ENCODE data around the gene SERTAD3. TPM values are rescaled to one million over a fixed set of nuclear protein-coding genes. Genes with fewer than 3 reads are reported as not detected.

SERTAD3 gene
- total RNA-seq, 1 donor from 2014 or later = 42.0 TPM

GRCh38 chr19:40453151-40453735 lies 9.1 kb upstream of the SERTAD3 start:
- H3K36me3 ChIP-seq = peaks cover 0 to 19% of the 10 kb centered on the region in 2 donors
- intact Hi-C loops (cut with DNase I) = no loop called here
- no peak for TF ChIP-seq CTCF (IDR thresholded peaks at IDR 0.05)
- peak in 1 of 2 donors; percentile 26 for TF ChIP-seq POLR2AphosphoS5 (IDR thresholded peaks at IDR 0.05; ENCODE audit: insufficient read depth in 1 of 2, low read depth in 1 of 2)
- H3K27ac ChIP-seq = no peak overlapping the region
- no peaks in the 10 kb centered on the region for H3K27me3 ChIP-seq
- DNase-seq (ENCODE audit: extremely low spot score in 2 of 2) = no peak
- H3K4me3 ChIP-seq = no peak overlapping the region
- no peaks in the 10 kb centered on the region for H3K9me3 ChIP-seq
- no peaks in the 10 kb centered on the region for H3K4me1 ChIP-seq

DNA sequence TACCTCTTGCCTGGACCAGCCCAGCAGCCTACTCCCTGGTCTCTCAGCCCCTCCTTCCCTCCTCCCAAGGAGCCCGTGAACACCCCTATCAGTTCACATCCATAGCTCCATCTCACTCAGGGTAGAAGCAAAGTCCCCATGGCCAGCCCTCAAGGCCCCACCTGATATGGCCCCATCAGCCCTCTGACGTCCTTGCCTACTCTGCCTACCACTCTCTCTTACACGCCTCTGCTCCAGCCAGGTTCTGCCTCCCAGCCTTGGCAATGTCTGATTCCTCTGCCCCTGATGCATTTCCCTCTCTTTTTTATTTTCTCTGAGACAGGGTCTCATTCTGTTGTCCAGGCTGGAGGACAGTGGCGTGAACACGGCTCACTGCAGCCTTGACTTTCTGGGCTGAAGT lies 7.9 kb upstream of the SERTAD3 start:
- Histone ChIP-seq H3K27me3 (no peaks in the 10 kb centered on the region), H3K9me3 (no peaks in the 10 kb centered on the region), H3K4me1 (no peaks in the 10 kb centered on the region), H3K27ac (no peak overlapping the region), H3K36me3 (peaks cover 0 to 24% of the 10 kb centered on the region in 2 donors), H3K4me3 (no peak overlapping the region)
- intact Hi-C loops (cut with DNase I) = no loop called here
- DNase-seq (ENCODE audit: extremely low spot score in 2 of 2) = no peak
- no peak for TF ChIP-seq POLR2A (IDR thresholded peaks at IDR 0.05)
- no peak for TF ChIP-seq POLR2AphosphoS5 (IDR thresholded peaks at IDR 0.05; ENCODE audit: insufficient read depth in 1 of 2, low read depth in 1 of 2)
- no peak for TF ChIP-seq CTCF (IDR thresholded peaks at IDR 0.05)

DNA sequence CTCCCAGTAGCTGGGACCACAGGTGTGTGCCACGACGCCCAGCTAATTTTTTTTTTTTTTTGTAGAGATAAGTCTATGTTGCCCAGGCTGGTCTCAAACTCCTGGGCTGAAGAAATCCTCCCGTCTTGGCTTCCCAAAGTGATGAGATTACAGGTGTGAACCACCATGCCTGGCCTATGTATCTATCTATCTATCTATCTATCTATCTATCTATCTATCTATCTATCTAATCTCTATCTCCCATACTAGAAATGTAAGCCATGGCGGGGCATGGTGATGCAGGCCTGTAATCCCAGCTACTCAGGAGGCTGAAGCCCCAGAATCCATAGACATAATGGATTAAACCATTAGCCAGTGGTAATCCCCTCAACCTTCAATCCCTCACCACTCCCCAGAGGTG lies 6.5 kb upstream of the SERTAD3 start:
- Histone ChIP-seq H3K27me3 (no peaks in the 10 kb centered on the region), H3K9me3 (no peaks in the 10 kb centered on the region), H3K36me3 (peaks cover 0 to 21% of the 10 kb centered on the region in 2 donors), H3K27ac (no peak overlapping the region), H3K4me3 (no peak overlapping the region), H3K4me1 (no peaks in the 10 kb centered on the region)
- TF ChIP-seq POLR2A (IDR thresholded peaks at IDR 0.05) = no peak
- no peak for TF ChIP-seq POLR2AphosphoS5 (IDR thresholded peaks at IDR 0.05; ENCODE audit: insufficient read depth in 1 of 2, low read depth in 1 of 2)
- TF ChIP-seq CTCF (IDR thresholded peaks at IDR 0.05) = no peak
- intact Hi-C loops (cut with DNase I) = no loop called here
- no peak for DNase-seq (ENCODE audit: extremely low spot score in 2 of 2)

GRCh38 chr19:40449506-40449905 lies 5.4 kb upstream of the SERTAD3 start:
- H3K27me3 ChIP-seq = no peaks in the 10 kb centered on the region
- H3K4me1 ChIP-seq = peaks cover 5% of the 10 kb centered on the region
- H3K9me3 ChIP-seq = no peaks in the 10 kb centered on the region
- H3K4me3 ChIP-seq = no peak overlapping the region
- no peak for DNase-seq (ENCODE audit: extremely low spot score in 2 of 2)
- TF ChIP-seq POLR2A (IDR thresholded peaks at IDR 0.05) (no peak), CTCF (IDR thresholded peaks at IDR 0.05) (no peak), POLR2AphosphoS5 (IDR thresholded peaks at IDR 0.05; ENCODE audit: insufficient read depth in 1 of 2, low read depth in 1 of 2) (no peak)
- peaks cover 0 to 15% of the 10 kb centered on the region in 2 donors for H3K36me3 ChIP-seq
- intact Hi-C loops (cut with DNase I) = no loop called here
- H3K27ac ChIP-seq = no peak overlapping the region

DNA sequence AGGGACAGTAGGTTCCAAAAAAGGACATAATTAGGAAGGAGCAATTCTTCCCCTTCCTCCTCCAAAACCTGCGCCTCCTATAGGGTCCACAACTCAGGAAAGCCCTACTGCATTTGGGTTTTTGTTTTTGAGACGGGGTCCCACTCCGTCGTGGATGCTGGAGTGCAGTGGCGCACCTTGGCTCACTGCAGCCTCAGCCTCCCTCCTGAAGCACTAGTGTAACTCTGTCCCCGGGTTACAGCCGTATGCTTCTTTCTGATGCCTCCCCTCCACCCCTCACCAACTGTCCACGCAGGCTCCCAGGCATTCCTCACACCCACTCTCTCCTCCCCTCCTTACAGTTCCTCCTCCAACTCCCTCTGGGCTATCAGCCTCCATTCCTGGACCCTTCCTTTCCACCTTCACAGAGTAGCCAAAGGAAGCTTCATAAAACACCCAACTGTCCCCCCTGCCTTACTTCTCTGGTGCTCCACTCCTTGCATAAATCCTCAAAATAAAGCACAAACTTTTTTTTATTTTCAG lies 2.2 kb upstream of the SERTAD3 start:
- H3K27ac ChIP-seq = no peak overlapping the region
- intact Hi-C loops (cut with DNase I) = no loop called here
- no peak overlapping the region for H3K4me3 ChIP-seq
- no peak for DNase-seq (ENCODE audit: extremely low spot score in 2 of 2)
- no peaks in the 10 kb centered on the region for H3K27me3 ChIP-seq
- no peaks in the 10 kb centered on the region for H3K9me3 ChIP-seq
- TF ChIP-seq POLR2A (IDR thresholded peaks at IDR 0.05) (no peak), CTCF (IDR thresholded peaks at IDR 0.05) (no peak), POLR2AphosphoS5 (IDR thresholded peaks at IDR 0.05; ENCODE audit: insufficient read depth in 1 of 2, low read depth in 1 of 2) (no peak)
- peaks cover 0 to 22% of the 10 kb centered on the region in 2 donors for H3K36me3 ChIP-seq
- peaks cover 19% of the 10 kb centered on the region for H3K4me1 ChIP-seq
